Glomerular endothelial cell (primary cell): ENCODE results near the gene CCM2. TPM values are rescaled to one million over a fixed set of nuclear protein-coding genes. Genes with fewer than 3 reads are reported as not detected.

Experiments
- DNase-seq: peaks from one replicate; pipeline ENCODE4 v3.0.0-alpha.2; 2011; ENCODE audit warnings: low read depth, low spot score; ENCODE audit errors: extremely low read depth
- total RNA-seq: library from RNA; depleted of rRNA; stranded (reverse); fragments of >200 nt; gene quantifications from 2 replicates; pipeline ENCODE4 v1.2.3, GENCODE V29; 2015

CCM2 gene
- total RNA-seq, 1 donor from 2014 or later: 64.6 TPM

- DNase-seq: no peak
Observed at GRCh38 chr7:45057878-45058277, 57.9 kb downstream of the CCM2 start.

- no peak for DNase-seq
Observed at GRCh38 chr7:45060295-45060694, 60.3 kb downstream of the CCM2 start.

GRCh38 chr7:45061352-45061751 is 61.4 kb downstream of the CCM2 start:
- DNase-seq: no peak

GRCh38 chr7:45061806-45062425 is 61.9 kb downstream of the CCM2 start:
- DNase-seq: no peak

- DNase-seq: no peak
Observed at GRCh38 chr7:45064047-45064725, 64.2 kb downstream of the CCM2 start.

- no peak for DNase-seq
Observed at GRCh38 chr7:45065031-45065995, 65.3 kb downstream of the CCM2 start.

- DNase-seq: no peak
Observed at GRCh38 chr7:45066409-45066808, 66.4 kb downstream of the CCM2 start.

- DNase-seq: no peak
Observed at GRCh38 chr7:45067582-45067981, 67.6 kb downstream of the CCM2 start.

- no peak for DNase-seq
Observed at GRCh38 chr7:45068236-45069023, 68.4 kb downstream of the CCM2 start.

GRCh38 chr7:45069444-45070253 is 69.6 kb downstream of the CCM2 start:
- DNase-seq: no peak

GRCh38 chr7:45070254-45070642 is 70.2 kb downstream of the CCM2 start:
- no peak for DNase-seq

- DNase-seq: no peak
Observed at GRCh38 chr7:45071528-45071927, 71.5 kb downstream of the CCM2 start.

GRCh38 chr7:45072131-45073030 is 72.4 kb downstream of the CCM2 start:
- no peak for DNase-seq

GRCh38 chr7:45073031-45073785 is 73.2 kb downstream of the CCM2 start:
- DNase-seq: no peak

- DNase-seq: no peak
Observed at GRCh38 chr7:45073786-45074527, 74.0 kb downstream of the CCM2 start.

- no peak for DNase-seq
Observed at GRCh38 chr7:45074528-45075354, 74.7 kb downstream of the CCM2 start.

GRCh38 chr7:45075355-45075644 is 75.3 kb downstream of the CCM2 start:
- DNase-seq: no peak
